H7 (cell line): Measurements from ENCODE around the gene AK2. TPM values are rescaled to one million over a fixed set of nuclear protein-coding genes. Genes with fewer than 3 reads are reported as not detected.
"Not testable (repeated sequence)": the region's sequence is repeated elsewhere in the genome, so short reads cannot be mapped to it uniquely, and the experiment has no call there.

Experiments used
- DNase-seq: peaks from one replicate; pipeline ENCODE4 v3.0.0; 2012
- H3K27me3 ChIP-seq: 2 replicates; pipeline ENCODE4 v1.6.0; 2011; ENCODE audit warnings: mild to moderate bottlenecking, low read length; ENCODE audit not compliant: control insufficient read depth, insufficient read depth
- H3K36me3 ChIP-seq: replicated peaks from 2 replicates; pipeline ENCODE4 v1.5.1; 2011; ENCODE audit warnings: low read length; ENCODE audit not compliant: control insufficient read depth, insufficient read depth
- H3K4me3 ChIP-seq: 2 replicates; pipeline ENCODE4 v1.5.1; 2011; ENCODE audit warnings: low read depth, mild to moderate bottlenecking, control low read depth, low read length, moderate library complexity; ENCODE audit not compliant: insufficient read depth
- total RNA-seq: library from RNA; depleted of rRNA; stranded (reverse); fragments of >200 nt; shearing (Covaris generic); gene quantifications from 2 replicates; pipeline ENCODE4 v1.2.3, GENCODE V29; 2014

The AK2 gene
- total RNA-seq, 1 experiment from 2014 or later = 151 TPM

DNA sequence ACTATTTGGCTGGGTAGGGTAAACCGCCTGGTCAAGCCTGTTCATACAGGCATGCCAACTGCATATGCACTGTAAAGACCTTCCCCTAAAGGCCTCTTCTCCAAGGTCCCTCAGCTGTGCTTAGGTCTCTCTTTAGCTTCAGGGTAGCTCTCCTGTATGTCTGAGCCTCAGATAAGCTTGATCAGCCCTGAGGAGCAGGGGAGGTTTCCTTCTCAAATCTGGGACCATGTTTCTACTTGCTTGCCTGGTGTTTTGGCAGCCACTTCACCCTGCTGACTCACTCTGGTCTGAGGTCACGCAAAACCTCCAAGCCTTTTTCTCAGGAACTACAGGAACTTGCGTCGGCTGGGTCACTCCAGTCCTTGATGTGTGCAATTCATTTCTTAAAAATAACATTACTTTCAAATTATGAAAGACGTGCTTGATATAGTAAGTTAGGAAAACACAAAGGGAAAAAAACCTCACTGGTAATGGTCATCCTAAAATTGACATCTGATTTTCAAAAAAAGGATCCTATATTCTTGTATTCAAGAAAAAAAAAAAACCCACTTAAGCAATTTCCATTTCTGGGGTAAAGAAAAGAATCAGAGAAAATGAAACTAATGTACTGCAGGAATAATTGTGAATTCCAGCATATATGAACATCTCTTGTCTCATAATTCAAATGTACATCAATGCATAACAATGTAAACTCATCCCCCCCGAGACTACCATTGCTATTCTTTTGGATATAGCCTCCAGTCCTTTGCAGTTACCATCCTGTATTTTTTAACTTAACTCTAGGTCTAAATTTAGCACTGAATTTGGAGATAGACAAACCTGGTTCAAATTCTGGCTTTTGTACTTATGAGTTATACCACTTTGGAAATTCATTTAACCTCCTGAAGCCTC lies 47.3 kb downstream of the AK2 start:
- Histone ChIP-seq H3K27me3 (no peaks in the 10 kb centered on the region; the same call in 1 of the 2 replicates), H3K36me3 (no peaks in the 10 kb centered on the region), H3K4me3 (no peak overlapping the region)
- DNase-seq = no peak

- DNase-seq = no peak
- H3K27me3 ChIP-seq = no peaks in the 10 kb centered on the region; the same call in 1 of the 2 replicates
- no peaks in the 10 kb centered on the region for H3K36me3 ChIP-seq
- H3K4me3 ChIP-seq = no peak overlapping the region
Measured at GRCh38 chr1:32988665-32989064, 48.0 kb downstream of the AK2 start.

DNA sequence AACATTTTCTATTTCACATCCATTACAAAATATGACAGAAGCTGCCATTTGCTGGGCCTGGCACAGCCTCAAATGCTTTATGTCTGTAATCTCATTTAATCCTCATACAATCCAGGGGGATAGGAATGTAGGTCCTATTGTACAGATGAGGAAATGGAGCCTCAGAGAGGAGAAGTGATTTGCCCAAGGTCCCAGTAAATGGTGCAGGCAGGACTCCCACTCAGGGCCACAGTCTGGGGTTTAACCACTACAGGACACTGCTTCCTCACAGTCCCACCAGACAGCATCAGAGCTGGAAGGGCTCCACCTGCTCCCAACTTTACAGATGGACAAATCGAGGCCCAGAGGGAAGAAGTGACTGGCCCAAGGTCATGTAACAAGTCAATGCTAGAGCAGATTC lies 51.5 kb downstream of the AK2 start:
- H3K4me3 ChIP-seq = no peak overlapping the region
- H3K27me3 ChIP-seq = no peaks in the 10 kb centered on the region; the same call in 1 of the 2 replicates
- no peak for DNase-seq
- H3K36me3 ChIP-seq = no peaks in the 10 kb centered on the region

DNA sequence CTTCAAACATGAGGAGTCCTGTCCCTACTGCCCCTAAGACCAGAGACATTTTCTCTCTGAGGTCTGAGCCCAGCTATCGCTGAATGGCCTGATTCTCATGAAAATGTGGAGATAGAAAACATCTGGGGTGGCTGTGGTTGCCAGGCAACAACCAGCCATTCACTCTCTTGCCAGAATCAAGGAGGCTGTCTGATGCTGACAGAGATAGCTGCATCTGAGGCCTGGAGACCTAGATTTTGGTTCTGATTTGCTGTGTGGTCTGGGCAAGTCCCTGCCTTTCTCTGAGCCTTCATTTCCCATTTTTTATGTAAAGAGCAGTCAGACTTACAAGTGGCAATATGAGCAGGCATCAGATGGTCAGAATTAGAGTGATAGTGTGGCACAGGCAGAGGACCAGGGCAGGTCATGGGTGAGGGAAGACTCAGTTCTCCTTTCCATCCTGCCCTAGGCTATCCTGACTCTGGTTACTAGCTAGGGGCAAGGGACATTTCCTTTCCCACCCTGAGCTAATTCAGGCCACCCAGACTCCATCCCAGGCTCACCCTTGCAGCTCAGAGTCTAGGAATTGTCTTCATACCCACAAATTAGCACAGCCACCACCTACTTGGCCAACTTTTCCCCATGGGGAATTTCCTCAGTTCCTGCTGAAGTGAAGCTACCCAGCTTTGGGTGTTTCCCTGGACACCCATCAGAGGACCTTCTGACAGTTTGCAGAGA lies 52.1 kb downstream of the AK2 start:
- no peak overlapping the region for H3K4me3 ChIP-seq
- DNase-seq = peak; percentile 75

DNA sequence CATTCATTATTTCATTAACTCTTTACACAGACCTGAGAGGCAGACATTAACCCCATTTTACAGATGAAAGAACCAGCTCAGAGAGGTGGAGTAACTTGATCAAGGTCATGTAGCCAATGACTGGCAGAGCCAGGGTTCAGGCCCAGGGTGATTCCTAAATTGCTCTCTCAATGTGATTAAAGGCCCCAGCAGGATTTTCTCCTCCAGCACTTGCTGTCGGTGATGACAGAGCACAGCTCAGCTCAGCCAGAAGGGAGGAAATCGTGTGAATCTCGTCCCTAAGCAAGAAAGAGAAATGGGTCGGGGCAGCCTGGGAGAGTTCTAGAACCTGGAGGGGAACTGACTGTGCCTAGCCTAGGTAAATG lies 52.6 kb downstream of the AK2 start:
- no peak overlapping the region for H3K4me3 ChIP-seq

More for the DNA sequence above, 52.1 kb downstream of the AK2 start:
- no peaks in the 10 kb centered on the region for H3K36me3 ChIP-seq
- peaks cover 5% of the 10 kb centered on the region for H3K27me3 ChIP-seq

DNA sequence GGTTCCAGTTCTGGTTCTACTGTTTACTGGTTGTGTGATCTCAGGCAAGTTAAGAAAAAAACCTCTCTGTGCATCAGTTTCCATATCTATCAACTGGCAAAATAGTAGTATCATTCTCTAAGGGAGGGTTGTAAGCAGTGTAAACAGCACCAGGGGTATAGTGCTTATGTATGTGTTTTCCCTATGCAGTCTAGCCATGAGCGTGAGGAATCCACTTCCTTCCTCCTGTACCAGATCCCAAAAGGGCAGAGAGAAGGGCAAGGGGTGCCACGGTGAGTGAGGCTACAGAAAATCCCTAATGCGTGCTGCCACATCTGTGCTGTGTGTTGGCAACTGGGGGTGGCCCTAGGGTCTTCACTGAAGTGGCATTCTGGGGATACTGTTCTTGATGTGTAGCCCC lies 53.7 kb downstream of the AK2 start:
- DNase-seq = no peak
- no peak overlapping the region for H3K4me3 ChIP-seq
- H3K27me3 ChIP-seq = peaks cover 5% of the 10 kb centered on the region

More for the DNA sequence above, 52.6 kb downstream of the AK2 start:
- no peak for DNase-seq
- Histone ChIP-seq H3K36me3 (no peaks in the 10 kb centered on the region), H3K27me3 (peaks cover 5% of the 10 kb centered on the region)

GRCh38 chr1:32981003-32981901 lies 55.4 kb downstream of the AK2 start:
- DNase-seq = no peak
- Histone ChIP-seq H3K27me3 (peaks cover 5% of the 10 kb centered on the region), H3K36me3 (no peaks in the 10 kb centered on the region), H3K4me3 (no peak overlapping the region)

More for the DNA sequence above, 53.7 kb downstream of the AK2 start:
- H3K36me3 ChIP-seq = no peaks in the 10 kb centered on the region

DNA sequence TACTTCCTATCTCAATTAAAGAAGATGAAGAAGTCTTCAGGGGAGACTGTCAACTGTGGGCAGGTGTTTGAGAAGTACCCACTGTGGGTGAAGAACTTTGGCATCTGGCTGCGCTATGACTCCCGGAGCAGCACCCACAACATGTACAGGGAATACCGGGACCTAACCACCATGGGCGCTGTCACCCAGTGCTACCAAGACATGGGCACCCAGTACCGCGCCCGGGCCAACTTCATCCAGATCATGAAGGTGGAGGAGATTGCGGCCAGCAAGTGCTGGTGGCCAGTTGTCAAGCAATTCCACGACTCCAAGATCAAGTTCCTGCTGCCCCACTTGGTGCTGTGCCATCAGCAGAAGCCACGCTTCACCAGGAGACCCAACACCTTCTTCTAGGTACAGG lies 56.6 kb downstream of the AK2 start:
- DNase-seq = no peak

GRCh38 chr1:32978854-32979253 lies 57.8 kb downstream of the AK2 start:
- Histone ChIP-seq H3K36me3 (no peaks in the 10 kb centered on the region), H3K27me3 (peaks cover 5% of the 10 kb centered on the region; the same call in 1 of the 2 replicates), H3K4me3 (no peak overlapping the region)
- no peak for DNase-seq

More for the DNA sequence above, 56.6 kb downstream of the AK2 start:
- Histone ChIP-seq H3K27me3 (peaks cover 5% of the 10 kb centered on the region; the same call in 1 of the 2 replicates), H3K36me3 (no peaks in the 10 kb centered on the region), H3K4me3 (no peak overlapping the region)

DNA sequence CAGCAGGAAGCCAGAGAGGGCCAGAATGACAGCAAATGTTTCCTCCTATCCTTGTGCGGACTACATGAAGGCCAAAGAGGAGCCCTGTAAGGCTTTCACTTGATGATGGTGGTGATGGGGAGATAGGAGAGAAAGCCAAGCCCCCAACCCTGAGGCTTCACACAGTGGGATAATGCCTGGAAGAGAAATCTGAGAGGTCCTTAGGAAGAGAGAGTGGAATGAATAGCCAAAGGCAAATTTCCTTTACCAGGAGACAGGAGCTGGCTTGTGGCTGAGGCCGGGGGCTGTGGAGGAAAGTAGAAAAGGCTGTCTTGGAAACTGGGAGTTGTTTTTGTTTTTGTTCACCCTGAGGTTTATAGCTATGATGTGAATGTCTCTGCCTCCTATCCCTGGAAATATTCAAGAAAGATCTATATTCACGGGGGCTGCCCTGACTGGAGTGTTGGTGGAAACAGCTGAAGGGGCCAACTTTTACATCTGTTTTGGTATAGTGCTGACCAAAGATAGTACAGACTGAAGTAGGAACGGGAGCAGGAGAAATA lies 59.1 kb downstream of the AK2 start:
- H3K4me3 ChIP-seq = no peak overlapping the region
- no peak for DNase-seq
- H3K27me3 ChIP-seq = peaks cover 8% of the 10 kb centered on the region
- no peaks in the 10 kb centered on the region for H3K36me3 ChIP-seq

- H3K4me3 ChIP-seq = not testable (repeated sequence)
Measured at GRCh38 chr1:32975055-32975454, 61.6 kb downstream of the AK2 start.

GRCh38 chr1:32973458-32973857 lies 63.2 kb downstream of the AK2 start:
- not testable (repeated sequence) for H3K36me3 ChIP-seq, DNase-seq
- Histone ChIP-seq H3K4me3 (peak overlapping the region; percentile 67; the same call in 1 of the 2 replicates), H3K27me3 (peaks cover 29% of the 10 kb centered on the region)

More at GRCh38 chr1:32975055-32975454, 61.6 kb downstream of the AK2 start:
- H3K27me3 ChIP-seq = peaks cover 28% of the 10 kb centered on the region
- not testable (repeated sequence) for DNase-seq, H3K36me3 ChIP-seq

- no peaks in the 10 kb centered on the region for H3K36me3 ChIP-seq
- peak overlapping the region; percentile 67 for H3K4me3 ChIP-seq
- DNase-seq = peak; percentile 96
- peaks cover 30% of the 10 kb centered on the region for H3K27me3 ChIP-seq
Measured at GRCh38 chr1:32972814-32973428, 63.8 kb downstream of the AK2 start.
